T follicular helper cell (primary cell): ENCODE data around the gene EDIL3.
"Not testable (repeated sequence)": the region's sequence is repeated elsewhere in the genome, so short reads cannot be mapped to it uniquely, and the experiment has no call there.

ENCODE experiments used
- DNase-seq: peaks from one replicate; pipeline ENCODE4 v3.0.0-alpha.2; 2020; ENCODE audit warnings: low read depth

EDIL3 gene

DNA sequence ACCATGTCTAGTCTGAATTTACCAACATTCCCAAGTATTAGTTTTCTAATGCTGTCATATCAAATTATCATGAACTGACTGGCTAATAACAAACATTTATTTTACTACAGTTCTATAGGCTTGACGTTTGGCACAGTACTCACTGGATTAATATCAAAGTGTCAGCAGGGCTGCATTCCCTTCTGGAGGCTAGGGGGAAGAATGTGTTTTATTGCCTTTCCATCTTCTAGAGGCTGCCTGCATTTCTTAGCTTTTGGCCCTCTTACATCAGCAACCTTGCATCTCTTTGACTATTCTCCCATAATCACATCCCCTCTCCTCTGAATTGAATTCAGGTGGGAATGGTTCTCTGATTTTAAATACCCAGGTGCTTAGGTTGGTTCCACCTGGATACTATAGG, 84.7 kb downstream of the EDIL3 start:
- DNase-seq, result no peak

DNA sequence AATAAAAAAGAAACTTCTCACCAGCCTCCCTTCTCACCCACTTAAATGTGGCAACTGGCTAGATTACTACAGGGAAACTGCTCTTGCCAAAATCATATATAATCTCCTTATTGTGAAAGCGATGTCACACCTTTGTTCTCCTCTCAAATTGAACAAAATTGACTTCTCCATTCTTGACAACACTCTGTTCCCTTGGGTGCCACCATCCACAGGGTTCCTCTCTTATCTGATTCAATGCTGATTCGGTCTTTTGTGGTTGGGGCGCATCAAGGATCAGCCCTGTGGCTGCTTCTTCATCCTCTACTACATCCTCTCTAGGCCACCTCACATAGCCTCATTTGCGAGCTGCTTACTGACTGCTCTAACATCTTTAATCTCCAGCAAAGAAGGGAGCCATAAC, 86.1 kb downstream of the EDIL3 start:
- no peak for DNase-seq

GRCh38 chr5:84297641-84298040, 87.0 kb downstream of the EDIL3 start:
- not testable (repeated sequence) for DNase-seq

DNA sequence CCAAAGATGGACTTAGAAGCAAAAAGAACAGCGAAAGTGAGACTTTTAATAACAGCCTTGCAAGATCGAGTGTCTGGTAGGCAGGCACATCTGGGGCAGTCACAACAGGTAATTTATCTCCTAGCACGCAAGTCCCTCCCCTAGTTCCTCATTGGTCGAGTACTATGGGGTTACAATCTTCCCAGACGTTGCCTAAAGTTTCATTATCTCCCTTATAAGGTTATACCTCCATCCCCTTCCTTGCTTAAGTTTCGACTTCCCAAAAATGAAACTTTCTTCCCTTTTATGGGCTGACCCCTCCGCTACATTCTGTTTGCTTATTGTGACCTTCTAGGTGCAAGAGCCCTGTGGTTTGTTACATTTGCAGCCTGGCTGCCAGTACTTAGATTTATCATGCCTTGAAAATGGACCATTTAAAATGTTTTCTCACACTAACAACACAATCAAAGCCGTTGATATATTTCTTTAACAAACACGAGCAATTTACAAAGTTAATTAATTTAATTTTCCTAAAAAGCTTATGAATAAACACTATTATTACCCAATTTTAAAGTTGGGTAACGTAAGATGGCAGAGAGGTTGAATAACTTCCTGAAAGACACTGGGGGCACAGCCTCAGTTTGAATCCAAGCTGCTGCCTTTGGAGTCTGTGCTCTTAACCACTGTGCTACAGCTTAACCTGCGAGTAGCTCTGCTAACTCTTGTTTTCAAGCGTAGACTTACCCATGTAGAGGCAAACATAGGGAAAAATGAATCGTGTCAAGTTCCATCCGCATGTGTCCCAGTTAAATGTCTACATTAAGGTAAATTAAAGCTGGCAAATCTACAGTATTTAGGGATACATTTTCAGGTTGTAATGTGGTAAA, 91.7 kb downstream of the EDIL3 start:
- DNase-seq, result no peak

- no peak for DNase-seq
These were observed 92.6 kb downstream of the EDIL3 start for GRCh38 chr5:84292000-84292642.

- DNase-seq, result no peak
These were observed 94.0 kb downstream of the EDIL3 start for GRCh38 chr5:84290673-84291072.

- DNase-seq, result no peak
These were observed 94.5 kb downstream of the EDIL3 start for GRCh38 chr5:84290161-84290560.

DNA sequence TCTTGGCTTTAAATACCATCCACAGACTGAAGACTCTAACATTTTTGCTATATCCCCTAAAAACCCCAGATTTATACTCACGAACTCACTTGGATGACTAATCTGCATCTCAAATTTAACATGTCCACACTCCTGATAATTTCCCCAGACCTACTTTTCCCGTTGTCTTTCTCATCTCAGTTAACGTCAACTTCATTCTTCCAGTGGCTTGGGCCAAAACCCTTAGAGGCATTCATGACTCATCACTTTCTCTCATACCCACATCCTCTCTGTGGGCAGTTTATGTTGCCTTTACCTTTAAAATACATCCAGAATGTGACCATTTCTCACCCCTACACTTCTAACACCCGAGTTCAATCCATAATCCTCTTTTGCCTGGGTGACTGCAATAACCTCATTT, 96.7 kb downstream of the EDIL3 start:
- no peak for DNase-seq

- no peak for DNase-seq
These were observed 98.0 kb downstream of the EDIL3 start for GRCh38 chr5:84286662-84287061.

DNA sequence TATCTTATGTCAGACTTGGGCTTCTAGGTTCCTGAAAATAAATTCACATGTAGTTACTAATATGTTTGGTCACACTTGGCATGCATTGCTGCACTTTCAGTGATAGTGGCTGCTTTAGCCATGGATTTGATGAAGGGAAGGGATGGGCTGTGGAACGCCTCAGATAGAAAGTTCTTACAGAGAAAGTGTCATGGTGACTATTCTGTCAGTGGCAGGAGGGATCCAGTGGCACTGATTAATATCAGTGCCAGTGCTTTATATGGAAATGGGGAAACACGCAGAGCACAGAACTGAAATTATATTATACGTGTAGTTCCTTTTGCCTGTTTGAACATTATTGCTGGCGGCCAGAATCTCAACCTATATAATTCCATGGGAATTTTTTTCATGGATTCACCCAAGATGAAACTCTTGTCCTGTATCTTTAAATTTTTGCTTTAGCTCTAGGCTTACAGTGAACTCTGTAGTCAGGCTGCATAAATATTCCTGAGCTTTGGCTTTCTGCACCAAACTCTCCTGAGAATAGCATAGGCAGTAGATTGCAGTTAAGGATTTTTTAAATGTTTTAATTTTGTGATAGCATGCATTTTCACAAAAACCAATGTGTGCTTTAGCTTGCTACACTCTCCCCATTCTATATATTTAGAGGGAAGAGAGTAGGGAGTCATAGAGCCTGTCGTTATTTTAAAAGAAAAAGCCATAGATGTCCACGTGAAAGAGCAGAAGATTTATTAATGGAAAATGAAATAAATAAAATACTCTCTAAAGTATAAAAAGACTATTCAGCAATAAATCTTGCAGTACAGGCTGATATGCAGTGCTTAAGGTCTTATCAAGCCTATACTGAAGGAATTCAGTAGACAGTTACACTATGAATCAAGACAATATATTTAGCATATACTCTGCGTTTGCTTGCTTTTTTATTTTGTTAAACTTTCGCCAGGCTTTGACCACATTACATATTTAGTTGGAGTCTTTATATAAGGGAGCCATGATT, 98.7 kb downstream of the EDIL3 start:
- no peak for DNase-seq

- DNase-seq, result no peak
These were observed 103.3 kb downstream of the EDIL3 start for GRCh38 chr5:84281383-84281782.

DNA sequence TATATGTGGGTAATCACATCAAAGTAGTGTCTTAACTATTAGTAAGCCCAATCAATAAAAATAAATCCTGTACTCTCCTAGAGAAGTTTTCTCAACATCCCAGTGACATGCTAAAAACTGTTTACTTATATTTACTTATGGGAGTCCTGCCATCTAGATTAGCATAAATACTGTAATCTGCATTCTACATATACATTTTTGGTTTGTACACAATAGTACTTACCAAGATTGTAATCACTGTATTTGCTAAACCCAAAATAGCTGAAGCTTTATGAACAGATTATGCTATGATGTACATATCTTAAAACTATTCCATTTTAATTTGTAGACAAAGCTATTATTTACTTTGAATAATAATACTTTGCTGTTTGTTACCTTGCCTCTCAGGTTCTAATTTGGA, 105.4 kb downstream of the EDIL3 start:
- no peak for DNase-seq

DNA sequence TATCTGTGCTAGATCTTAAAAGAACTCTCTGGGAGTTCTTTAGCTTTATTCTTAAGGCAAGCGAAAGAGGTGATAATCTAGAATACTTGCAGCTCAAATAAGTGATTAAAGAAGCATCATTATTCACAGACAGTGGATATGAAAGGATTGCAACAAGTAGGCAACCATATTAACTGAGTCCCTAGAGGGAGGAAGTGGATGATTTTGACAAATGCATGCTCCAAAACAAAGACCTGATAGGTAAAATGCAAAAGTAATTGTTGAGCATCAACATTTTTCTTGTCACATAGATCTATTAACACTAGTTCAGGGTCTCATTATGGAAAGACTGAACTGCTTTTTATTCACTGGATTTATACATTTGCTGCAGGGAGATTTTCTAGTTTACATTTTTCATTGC, 109.1 kb downstream of the EDIL3 start:
- DNase-seq, result no peak

- DNase-seq, result no peak
These were observed 109.9 kb downstream of the EDIL3 start for GRCh38 chr5:84274585-84275468.

DNA sequence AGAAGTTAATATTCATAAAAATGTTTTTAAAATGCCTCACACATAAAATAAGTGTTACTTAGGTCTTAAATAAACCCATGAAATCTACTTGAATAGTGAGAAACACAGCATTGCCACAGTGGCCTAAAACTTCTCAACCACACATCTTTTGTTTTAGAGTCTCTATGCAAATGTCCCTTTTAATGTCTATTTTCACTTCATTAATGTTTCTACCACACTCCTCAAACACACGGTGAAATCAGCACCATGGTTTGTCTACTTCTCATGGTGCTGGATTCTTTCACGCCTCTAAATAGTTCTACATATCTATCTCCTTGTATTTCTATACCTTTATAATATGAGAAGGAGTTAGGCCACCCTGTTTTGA, 111.2 kb downstream of the EDIL3 start:
- no peak for DNase-seq

DNA sequence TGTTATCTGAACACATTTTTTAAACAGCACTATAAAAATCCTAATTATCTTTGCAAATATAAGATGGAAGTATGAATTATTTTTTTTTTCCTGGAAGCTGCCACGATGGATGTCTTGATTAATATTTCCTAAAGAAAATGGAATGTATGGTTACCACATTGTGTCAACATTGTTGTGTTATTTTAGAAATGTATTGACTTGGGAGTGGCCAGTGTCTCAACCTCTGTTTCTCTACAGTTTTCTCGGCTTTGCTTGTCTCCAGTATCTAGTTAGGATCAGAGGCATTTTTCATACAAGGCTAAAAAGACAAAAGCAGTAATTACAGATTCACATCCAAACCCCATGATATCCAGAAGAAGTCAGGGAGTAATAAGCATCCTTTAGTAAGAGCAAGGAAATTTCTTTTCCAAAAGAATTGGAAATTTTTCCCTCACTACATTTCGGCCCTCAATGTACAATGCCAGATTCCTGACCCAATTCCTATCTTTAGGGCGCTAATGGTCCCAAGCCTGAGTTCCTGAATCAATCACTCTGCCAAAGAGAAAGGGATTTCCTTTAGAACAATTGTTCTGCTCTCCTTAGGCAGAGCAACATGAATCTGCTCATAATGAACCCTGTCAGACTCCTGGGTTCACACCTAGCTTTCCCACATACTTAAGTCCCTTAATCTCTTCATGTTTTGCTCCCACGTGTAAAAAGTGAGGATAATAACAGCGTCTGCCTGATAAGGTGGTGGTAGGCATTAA, 111.7 kb downstream of the EDIL3 start:
- DNase-seq, result no peak

DNA sequence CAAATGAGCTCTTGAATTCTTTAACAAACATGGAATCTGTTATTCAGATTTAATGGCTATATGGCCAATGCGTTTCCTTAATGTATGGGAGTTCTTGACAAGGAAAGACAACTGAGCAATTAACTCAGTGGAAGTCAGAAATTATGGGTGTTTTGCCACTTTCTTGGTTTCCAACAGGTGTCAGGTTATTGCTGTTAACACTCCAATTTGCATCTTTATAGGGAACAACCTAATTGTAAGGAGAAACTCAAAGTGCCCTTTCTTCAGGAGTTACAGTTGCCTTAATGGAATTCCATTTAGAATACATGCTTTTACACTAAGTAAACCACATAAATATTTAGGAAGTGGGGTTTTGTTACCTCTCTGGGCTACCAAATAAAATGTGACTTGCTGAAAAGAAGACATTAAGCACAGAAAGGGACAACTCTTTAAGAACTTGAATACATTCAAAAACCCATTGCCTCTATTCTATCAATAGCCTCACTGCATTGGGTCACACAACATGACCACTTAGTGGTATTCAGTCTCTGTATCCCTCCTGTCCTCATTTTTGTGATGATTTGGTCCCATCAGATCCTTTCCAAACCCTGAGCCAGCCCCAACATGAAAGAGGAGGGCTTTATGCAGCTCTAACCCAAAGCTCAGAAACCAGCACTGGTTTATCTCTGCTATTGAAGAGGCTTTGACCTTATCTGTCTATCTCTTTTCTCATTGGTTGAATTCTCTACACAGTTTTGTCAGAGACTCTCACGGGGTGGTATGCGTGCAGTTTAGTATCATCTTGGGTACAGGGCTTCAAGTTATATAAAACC, 118.7 kb downstream of the EDIL3 start:
- DNase-seq, result no peak

- no peak for DNase-seq
These were observed 119.5 kb downstream of the EDIL3 start for GRCh38 chr5:84265130-84265529.

DNA sequence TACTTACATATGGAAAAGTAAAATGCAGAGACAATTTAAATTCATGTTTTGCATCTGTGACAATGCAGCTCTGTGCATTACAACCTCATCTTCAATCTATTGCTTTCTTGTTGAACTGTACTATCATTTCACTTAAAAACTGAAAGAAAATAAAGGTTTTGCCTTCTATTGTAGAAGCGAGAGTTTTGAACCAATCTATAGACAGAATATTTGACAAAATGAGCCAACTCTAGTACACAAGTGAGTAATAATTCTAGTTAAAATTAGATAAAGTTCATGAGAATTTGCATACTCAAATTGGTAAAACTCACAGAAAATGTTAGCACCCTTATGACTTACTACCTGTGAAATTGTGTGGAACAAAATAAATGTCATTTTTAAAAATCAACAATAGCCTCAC, 123.7 kb downstream of the EDIL3 start:
- no peak for DNase-seq

- no peak for DNase-seq
These were observed 124.5 kb downstream of the EDIL3 start for GRCh38 chr5:84260140-84260539.
